ENCODE results near the gene KRT83.
"Not testable (repeated sequence)": the region's sequence is repeated elsewhere in the genome, so short reads cannot be mapped to it uniquely, and the experiment has no call there.

The KRT83 gene

GRCh38 chr12:52306731-52307130 lies 14.5 kb downstream of the KRT83 start:
- DNase-seq = no peak

- no peak for DNase-seq
Observed at GRCh38 chr12:52305921-52306705, 15.1 kb downstream of the KRT83 start.

DNA sequence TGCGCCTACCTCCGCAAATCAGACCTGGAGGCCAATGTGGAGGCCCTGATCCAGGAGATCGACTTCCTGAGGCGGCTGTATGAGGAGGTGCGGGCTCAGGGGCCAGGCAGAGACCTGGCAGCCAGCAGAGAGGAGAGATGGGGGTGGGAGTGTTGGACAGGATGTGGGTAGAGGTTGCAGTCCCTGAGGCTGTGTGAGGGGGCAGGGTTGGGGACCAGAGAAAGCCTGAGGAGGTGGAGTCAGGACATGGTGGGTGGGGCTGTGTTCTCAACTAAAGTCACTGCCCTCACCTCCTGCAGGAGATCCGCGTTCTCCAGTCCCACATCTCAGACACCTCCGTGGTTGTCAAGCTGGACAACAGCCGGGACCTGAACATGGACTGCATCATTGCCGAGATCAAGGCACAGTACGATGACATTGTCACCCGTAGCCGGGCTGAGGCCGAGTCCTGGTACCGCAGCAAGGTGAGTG lies 16.2 kb downstream of the KRT83 start:
- DNase-seq = peak; percentile 35

- not testable (repeated sequence) for DNase-seq
Observed at GRCh38 chr12:52302242-52302914, 18.8 kb downstream of the KRT83 start.

DNA sequence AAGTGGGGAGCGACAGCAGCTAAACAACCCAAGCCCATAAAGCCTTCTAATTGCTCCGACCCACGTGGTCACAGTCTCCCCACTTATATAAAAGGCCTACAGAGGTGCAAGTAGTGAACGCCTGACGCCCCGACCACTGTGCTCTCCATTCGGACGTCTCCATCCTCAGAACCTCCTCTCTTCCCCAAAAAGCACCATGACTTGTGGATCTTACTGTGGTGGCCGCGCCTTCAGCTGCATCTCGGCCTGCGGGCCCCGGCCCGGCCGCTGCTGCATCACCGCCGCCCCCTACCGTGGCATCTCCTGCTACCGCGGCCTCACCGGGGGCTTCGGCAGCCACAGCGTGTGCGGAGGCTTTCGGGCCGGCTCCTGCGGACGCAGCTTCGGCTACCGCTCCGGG lies 19.5 kb downstream of the KRT83 start:
- not testable (repeated sequence) for DNase-seq

- DNase-seq = no peak
Observed at GRCh38 chr12:52300796-52301691, 20.2 kb downstream of the KRT83 start.

DNA sequence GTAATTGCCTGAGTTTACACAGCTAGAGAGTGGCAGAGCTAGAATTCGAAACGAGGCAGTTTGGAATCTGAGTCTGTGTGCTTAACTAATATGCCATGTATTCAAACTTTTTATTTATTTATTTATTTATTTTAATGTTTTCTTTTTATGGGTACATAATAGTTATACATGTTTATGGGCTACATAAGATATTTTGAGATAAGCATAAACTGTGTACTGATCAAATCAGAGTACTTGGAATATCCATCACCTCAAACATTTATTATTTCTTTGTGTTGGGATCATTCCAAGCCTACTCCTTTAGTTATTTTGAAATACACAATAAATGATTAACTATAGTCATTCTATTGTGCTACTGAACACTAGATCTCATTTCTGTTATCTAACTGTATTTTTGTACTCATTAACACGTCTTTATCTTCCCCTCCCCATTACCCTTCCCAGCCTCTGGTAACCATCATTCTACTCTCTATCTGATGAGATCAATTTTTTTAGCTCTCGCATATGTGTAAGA lies 22.5 kb downstream of the KRT83 start:
- no peak for DNase-seq

DNA sequence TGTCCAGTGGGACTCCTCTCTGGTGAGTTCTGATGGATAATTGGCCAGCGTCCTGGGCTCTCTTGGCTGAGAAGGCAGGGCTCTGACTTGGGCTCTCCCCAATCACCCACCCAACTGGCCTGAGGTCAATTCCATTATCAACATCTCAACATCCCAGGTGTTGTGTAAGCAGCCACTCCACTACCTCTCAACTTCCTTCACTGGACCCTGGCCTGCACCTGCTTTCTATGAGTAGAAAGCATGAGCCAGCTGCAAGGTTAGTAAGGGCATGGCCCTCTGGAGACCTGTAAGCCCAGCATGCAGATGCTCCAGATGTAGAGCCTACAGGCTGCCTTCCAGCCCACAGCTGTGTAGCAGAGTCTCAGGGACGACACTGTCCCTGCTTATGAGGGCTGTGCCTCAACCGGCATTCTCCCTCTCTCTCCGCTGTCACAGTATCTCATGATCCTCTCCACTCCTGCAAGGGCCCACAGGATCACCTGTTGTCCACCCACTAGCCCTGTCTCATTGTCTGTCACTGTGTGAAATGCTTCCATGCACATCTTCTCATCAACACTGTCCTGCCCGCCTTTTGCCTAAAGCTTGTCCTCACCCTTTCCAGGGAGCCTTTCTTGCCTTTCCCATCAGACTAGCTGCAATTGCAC lies 24.5 kb downstream of the KRT83 start:
- no peak for DNase-seq

GRCh38 chr12:52295663-52296062 lies 25.5 kb downstream of the KRT83 start:
- no peak for DNase-seq

GRCh38 chr12:52294803-52295202 lies 26.4 kb downstream of the KRT83 start:
- no peak for DNase-seq

- no peak for DNase-seq
Observed at GRCh38 chr12:52293926-52294325, 27.3 kb downstream of the KRT83 start.

GRCh38 chr12:52291267-52291935 lies 29.8 kb downstream of the KRT83 start, which contains the start of gene KRT81:
Gene KRT81, minus strand, starts transcription at chr12:52291534. Its CDS starts 69 bp downstream, at chr12:52291465.
- no peak for DNase-seq

DNA sequence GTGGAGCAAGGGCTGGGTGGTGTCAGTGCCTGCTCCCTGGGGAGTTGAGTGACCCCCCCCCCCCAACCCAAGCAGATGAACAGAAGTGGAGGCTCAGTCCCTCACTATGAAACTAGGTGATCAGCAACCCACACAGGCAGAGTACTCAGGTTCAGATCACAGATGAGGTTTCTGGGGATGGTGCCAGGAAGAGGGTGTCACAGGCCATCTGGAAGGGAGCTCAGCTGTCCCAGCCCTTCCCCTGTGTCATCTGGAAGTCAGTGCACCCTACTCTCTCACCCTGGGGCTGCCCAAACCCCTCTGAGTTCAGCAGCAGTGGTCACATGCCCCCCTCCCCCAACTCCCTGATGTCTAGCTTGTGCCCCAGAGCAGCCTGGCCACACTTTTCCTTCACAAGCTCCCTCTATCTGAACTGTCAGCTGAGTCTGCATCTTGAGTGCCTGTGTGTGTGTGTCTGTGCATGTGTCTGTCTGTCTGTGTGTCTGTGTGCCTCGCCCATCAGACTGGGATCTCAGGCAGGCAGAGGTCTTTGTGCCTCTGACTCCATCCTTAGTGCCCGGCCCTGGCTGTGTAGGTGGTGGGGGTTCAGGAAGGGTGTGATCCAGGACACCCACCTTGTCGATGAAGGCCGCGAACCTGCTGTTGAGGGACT lies 30.6 kb downstream of the KRT83 start:
- not testable (repeated sequence) for DNase-seq

DNA sequence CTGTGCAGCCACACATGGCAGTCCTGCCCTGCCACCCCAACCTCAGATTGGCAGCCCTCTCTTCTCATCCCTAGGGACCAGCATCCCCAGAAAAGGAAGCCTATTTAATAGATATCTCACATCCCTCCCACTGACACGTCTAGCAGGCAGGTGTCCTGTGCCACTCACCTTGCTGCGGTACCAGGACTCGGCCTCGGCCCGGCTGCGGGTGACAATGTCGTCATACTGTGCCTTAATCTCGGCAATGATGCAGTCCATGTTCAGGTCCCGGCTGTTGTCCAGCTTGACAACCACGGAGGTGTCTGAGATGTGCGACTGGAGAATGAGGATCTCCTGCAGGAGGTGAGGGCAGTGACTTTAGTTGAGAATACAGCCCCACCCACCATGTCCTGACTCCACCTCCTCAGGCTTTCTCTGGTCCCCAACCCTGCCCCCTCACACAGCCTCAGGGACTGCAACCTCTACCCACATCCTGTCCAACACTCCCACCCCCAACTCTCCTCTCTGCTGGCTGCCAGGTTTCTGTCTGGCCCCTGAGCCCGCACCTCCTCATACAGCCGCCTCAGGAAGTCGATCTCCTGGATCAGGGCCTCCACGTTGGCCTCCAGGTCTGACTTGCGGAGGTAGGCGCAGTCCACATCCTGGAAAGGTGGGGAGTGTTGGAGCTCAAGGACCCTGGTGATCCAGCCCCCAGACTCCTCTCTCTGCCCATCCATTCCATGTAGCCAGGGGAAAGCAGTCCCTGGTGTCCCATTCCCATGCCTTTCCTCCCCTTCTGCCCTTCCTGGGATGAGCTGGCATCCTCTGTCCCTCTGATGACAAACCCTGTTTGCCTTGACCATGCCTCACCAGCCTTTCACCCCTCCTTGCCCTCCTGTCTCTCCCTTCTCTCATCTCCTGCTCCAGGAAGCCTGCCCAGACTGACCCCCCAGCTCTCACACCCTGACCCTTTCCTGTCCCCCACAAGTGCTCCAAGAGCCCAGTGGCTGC lies 33.1 kb downstream of the KRT83 start:
- DNase-seq = not testable (repeated sequence)

GRCh38 chr12:52286857-52287785 lies 34.1 kb downstream of the KRT83 start:
- not testable (repeated sequence) for DNase-seq

DNA sequence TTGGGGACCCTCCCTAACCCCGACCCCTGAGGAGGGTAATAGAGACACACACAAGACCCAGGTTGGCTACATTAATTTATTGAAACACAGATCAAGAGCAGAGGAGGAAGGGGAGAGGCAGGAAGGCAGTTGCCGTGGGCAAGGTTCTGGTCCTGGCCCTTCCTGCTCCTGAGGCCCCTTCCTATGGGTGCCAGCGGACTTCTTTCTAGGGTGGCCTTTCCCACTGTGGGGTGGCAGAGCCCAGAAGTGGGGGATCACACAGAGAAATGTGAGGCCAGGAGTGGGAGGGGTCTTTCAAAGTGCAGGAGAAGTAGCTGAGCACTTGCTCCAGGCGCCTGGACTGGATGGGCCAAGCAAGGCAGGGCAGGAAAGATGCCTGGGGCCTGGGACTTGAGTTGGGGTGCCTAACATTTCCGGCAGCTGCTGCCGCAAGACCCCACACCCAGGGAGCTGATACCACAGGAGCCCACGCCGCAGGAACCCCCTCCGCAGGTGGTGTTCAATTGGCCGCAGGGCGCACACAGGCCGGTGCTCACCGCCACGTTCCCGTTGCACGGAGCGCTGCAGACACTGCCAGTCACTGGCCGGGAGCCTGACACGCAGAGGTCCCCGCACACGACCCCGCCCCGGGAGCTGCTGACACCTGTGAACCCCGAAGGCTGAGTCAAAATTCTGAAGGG lies 35.2 kb downstream of the KRT83 start:
- DNase-seq = no peak

DNA sequence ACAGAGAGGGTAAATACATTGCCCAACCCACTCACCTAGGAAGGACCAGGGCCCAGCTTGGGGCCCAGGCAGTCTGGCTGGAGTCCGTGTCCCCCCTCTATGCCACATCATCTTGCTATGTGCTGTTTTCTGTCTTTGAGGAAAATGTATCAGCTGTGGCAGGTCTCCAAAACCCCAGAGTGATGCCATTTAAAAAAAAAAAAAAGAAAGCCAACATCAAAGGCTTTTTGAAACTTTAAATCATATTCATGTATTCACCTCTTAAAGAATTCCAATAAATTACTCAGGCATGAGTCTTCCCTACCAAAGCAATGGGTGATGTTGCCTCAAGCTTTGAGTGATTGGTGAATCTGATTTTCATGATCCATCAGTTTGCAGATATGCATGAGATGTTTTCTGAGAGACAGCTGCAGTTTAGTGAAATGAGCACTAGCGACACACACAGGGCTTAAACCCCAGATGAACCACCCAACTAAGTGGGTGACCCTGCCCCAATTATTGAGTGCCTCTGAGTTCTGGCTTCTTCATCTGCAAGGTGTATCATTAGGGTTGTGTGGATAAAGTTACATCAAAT lies 35.9 kb downstream of the KRT83 start:
- DNase-seq = no peak
